GM11168 (cell line): ENCODE data around the gene FUCA1.
"Not testable (repeated sequence)": the region's sequence is repeated elsewhere in the genome, so short reads cannot be mapped to it uniquely, and the experiment has no call there.

Source experiments
- in situ Hi-C: fragments of 300-500 bp; cut with MboI; formaldehyde crosslinking; loops from one replicate; pipeline ENCODE4 v1.12.0; 2022; ENCODE audit warnings: low sequenced_read_pairs; ENCODE audit not compliant: unreplicated experiment

FUCA1 gene

DNA sequence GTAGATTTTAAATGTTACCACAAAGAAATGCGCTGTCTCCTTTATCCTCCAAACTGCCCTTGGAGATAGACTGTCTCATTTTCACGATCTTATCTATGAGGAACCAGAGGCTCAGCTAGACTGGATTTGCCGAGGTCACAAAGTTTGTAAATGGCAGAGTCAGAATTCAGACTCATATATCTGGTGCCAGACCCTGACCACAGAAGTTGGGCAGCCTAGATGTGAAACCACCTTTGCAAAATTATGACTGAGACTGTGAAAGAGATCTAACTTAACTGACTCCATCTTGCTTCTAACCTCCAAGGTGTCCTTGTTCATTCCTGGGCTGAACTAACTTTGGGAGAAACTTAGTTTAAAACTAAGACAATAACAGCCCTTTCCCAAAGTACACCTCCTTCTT, 31.0 kb upstream of the FUCA1 start:
- in situ Hi-C loops = no loop called here

DNA sequence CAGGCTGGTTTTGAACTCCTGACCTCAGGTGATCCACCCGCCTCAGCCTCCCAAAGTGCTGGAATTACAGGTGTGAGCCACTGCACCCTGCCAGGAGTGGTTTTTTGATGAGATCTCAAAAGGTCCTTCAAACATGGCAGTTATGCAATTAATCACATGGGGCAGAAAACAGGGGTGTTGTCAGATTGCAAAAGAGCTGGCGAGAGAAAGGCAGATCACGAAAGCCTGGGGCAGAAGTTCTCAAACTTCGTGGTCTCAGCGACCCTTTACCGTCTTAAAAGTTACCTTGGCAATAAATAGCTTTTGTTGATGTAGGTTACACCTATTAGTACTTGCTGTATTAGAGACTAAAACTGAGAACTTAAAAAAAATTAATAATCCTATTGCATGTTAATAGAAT, 29.0 kb upstream of the FUCA1 start:
- in situ Hi-C loops = no loop called here

DNA sequence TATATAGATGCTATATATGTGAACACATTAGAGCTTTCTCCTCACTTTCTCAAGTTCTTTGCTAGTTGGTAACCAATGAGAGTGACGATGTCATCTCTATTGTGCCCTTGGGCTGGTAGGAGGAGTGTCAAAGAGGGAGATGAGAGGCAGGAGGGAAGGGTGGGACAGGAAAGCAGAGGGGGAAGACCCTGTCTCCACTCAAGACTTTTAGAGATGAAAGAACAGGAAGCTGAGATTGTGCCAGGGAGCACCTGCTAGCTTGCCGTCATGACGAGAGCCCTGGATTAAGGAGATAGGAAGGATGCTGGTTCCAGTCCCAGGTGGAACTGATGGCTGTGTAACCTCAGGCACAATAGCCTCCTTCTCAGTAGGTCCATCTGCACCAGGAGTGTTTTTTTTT, 28.4 kb upstream of the FUCA1 start:
- in situ Hi-C loops = no loop called here

DNA sequence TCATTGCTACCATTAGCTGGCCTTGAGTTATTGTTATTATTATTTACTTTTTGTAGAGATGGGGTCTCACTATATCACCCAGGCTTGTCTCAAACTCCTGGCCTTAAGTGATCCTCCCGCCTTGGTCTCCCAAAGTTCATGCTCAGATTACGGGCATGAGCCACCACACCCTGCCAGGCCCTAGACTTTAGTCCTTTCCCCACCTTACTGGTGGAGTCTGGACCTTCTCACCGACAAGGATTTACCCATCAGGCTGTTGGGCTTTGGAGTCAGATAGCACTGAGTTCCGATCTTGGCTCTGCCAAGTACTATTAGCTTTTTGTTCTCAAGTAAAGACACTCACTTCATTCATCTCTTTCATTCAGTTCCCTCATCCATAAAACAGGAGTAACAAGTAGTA, 27.9 kb upstream of the FUCA1 start:
- in situ Hi-C loops = no loop called here

GRCh38 chr1:23895082-23895481, 27.0 kb upstream of the FUCA1 start:
- in situ Hi-C loops = no loop called here

DNA sequence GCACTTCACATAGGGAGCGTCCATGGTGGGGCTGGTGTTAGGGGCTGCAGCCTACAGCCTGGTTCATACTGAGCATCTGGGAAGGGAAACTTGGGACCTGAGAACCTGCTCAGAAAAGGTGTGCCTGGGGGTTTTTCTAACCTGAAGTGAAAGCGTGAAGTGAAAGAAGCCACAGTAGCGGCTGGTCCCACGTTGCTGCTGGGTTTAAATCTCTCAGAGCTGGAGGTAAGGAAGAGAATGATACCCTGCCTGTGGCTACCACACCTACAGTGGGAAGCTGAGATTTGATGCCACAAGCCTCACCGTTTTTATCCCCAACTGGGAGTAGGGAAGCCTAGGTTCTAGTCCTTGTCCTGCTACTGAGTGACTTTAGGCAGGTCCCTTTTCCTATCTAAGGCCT, 21.0 kb upstream of the FUCA1 start:
- in situ Hi-C loops = no loop called here

DNA sequence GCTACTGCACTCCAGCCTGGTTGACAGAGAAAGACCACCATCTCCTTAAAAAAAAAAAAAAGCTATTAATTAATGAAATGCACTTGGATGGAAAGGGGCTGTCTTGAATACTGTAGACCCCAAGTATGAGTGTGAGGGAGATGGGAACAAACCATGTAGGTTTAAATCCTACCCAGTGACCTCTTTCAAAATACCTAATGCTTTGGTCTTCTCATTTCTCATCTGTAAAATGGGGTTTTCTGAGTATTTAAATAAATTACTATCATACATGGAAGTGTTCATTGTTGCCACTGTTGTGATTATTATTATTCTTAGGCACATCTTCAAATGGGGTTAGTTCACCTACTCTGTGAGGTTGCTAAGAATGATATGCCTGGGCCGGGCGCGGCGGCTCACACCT, 17.1 kb upstream of the FUCA1 start:
- in situ Hi-C loops = no loop called here

- in situ Hi-C loops = no loop called here
Observed at GRCh38 chr1:23882746-23883145, 14.7 kb upstream of the FUCA1 start.

DNA sequence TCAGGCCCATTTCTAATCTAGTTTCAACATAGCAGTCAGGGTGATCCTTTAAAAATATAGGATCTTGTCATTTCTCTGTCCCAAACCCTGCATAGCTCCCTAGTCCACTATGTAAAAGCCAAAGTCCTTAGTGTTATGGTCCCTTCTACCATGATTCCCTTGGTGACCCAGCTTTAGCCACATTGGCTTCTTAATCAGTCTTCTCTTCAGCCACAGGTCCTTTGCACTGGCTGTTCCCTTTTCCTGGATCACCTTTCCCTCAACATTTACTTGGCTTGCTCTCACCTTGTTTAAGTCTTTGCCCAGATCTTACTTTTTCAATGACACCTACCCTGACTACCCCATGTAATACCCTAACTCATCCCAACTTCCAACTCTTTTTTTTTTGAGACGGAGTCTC, 11.7 kb upstream of the FUCA1 start:
- in situ Hi-C loops = no loop called here

DNA sequence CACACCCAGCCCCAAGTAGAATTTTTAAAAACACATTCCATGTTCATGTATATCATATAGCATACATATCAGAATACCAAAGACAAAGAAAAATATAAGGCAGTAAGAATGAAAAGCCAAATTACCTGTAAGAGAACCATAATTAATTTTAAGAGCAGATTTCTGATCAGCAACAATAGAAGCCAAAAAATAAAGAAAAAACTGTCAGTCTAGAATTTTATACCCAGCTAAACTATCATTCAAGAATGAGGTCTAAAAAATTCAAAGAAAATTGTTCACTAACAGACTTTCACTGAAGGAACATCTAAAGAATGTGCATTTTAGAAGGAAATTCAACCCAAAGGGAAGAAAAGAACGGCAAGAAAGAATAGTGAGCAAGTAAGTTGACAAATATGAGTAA, 10.6 kb upstream of the FUCA1 start:
- in situ Hi-C loops = no loop called here

DNA sequence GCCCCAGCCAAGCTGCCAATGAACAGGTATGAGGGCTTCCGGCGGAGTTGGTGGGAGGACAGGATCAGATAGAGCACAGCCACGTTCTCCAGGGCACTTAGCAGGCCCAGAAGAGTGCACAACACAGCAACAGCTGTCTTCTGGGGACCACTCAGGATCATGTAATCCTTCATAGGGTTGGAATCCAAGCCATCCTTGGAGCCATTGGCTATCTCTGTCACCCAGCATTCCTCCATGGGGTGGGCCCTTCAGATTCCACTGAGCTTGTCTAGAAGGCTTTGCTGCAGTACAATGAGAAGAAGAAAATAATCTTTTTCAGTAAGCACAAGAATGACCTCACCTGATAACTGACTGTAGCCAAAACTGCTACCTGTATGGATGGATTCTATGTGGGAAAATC, 7.3 kb upstream of the FUCA1 start:
- in situ Hi-C loops = no loop called here

GRCh38 chr1:23872421-23872820, 4.3 kb upstream of the FUCA1 start:
- in situ Hi-C loops = no loop called here

DNA sequence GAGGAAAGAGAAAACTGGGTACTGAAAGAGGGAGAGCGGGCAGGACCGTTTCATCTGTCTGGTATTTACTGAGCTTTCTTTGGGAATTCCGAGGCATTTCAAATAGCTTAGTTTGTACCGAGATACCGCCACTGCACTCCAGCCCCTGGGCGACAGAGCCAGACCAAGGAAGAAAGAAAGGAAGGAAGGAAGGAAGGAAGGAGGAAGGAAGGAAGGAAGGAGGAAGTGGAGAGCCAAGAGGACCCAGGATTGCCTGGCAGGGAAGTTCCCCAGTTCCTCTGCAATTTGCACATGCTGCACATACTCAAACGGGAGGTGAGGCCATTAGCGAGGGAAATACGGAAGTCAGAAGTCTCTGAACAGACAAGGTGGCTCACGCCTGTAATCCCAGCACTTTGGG, 961 bp upstream of the FUCA1 start:
- in situ Hi-C loops = no loop called here

DNA sequence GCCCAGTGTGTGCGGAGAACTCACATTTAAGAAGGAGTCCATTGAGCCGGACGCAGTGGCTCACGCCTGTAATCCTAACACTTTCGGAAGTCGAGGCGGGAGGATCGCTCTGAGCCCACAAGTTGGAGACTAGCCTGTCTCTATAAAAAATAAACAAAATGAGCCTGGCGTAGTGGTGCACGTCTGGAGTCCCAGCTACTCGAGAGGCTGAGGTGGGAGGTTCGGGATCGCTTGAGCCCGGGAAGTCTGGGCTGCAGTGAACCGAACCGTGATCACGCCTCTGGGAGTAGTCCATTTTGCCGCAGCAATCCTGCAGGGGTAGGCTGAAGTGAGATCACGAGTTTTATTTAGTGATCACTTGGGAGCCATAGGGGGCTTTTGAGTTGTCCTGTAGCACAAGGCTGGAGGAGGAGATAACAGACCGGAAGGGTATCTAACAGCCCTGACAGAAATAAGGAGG, 497 bp upstream of the FUCA1 start:
- in situ Hi-C loops = no loop called here

DNA sequence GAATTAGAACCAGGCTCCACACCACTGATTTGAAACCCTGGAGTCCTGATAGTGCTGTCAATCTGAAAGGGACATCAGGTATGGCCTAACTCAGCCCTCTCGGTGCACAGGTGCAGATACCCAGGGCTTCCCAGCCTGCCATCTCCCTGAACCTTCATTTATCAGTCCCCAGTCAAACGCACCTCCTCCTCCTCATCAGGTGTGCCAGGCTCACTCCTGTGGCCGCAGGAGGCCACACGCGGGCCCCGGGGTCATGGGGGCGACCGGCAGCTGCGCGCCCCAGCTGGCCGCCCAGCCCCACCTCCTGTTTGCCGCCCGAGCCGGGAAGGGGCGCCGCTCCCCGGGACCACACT, 572 bp downstream of the FUCA1 start:
- in situ Hi-C loops = no loop called here

DNA sequence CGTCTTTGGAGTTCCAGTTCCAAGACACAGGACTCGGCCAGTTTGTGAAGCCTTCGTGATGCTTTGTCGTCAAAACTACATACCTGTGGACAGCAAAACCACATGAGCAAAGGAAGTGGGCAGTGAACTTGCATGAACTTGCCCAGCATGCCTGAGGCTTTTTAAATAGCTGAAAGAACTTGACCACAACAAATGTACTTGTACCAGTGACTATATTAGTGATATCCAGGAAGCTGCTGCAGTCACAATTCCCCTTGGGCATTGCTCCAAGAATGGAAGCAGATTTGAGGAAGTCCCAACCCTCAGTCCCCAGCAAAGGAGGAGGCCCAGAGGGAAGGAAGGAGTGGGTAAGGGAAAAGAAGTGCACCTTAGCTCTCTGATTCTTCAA, 2.6 kb downstream of the FUCA1 start:
- in situ Hi-C loops = no loop called here

DNA sequence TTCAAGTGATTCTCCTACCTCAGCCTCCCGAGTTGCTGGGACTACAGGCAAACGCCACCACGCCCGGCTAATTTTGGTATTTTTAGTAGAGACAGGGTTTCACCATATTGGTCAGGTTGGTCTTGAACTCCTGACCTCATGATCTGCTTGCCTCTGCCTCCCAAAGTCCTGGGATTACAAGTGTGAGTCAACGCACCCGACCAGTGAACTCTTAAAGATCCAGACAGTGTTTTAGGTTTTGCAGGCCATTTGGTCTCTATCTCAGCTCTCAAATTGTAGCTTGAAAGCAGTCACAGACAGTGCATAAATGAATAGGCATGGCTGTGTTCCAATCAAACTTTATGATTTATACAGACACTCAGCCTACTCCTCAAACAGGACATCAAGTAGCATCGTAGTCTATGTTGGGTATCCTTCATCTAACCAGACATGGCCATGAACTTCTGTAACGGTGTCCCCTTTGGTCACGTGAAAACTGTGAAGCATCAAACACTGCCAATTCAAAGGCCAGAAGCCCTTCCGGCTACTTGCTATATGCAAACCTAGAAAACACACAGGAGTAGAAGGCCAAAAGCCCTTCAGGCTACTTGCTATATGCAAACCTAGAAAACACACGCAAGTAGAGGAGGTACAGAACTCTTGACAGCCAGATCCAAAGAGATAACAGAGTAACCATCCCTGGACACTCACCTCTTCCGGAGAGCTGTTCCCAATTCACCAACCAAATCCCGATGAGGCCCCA, 3.1 kb downstream of the FUCA1 start:
- in situ Hi-C loops = no loop called here

DNA sequence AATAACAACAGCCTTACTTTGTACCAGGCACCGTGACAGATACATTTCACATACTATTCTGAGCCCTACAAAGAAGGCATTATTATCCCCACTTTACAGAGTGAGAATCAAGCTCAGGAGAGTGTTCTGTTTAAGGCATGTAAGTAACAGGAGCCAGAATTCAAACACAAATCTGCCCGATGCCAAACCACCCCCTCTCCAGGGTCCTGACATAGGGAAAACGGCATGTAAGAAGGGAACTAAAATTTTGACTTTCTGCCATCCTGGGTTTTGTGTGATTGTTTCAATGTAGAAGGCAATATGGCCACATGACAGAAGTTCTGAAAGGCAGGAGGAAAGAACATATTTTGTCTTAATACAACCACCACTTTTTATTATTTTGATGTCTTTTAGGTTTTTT, 5.5 kb downstream of the FUCA1 start:
- in situ Hi-C loops = no loop called here

DNA sequence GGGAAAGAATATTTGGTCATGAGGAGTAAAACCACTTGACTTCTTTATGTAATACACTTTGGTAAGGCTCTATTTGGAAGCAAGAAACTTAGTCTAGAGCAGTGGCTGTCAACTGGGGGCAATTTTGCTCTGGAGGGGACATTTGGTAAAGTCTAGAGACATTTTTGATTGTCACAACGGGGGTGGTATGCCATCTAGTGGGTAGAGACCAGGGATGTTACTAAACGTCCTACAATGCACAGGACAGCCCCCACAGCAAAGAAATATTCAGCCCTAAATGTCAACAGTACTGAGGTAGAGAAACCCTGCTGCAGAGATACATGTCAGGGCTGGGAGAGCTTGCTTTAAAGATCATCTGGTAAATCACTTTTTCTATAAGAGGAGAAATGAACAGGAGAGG, 13.5 kb downstream of the FUCA1 start:
- in situ Hi-C loops = no loop called here

DNA sequence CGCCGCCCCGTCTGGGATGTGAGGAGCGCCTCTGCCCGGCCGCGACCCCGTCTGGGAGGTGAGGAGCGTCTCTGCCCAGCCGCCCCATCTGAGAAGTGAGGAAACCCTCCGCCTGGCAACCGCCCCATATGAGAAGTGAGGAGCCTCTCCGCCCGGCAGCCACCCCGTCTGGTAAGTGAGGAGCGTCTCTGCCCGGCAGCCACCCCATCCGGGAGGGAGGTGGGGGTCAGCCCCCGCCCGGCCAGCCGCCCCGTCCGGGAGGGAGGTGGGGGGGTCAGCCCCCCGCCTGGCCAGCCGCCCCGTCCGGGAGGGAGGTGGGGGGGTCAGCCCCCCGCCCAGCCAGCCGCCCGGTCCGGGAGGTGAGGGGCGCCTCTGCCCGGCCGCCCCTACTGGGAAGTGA, 15.0 kb downstream of the FUCA1 start:
- in situ Hi-C loops = not testable (repeated sequence)

DNA sequence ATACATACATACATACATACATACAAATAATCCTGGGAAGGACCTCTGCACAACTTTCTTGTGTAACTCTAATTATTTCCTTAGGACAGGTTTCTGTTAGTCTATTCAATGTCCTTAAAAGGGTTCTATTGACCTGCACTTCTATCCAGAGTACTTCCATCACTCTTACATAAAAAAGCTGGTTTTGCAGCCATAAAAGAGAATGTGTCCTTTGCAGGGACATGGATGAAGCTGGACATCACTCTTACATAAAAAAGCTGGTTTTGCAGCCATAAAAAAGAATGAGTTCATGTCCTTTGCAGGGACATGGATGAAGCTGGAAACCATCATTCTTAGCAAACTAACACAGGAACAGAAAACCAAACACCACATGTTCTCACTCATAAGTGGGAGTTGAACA, 16.7 kb downstream of the FUCA1 start:
- in situ Hi-C loops = not testable (repeated sequence)

GRCh38 chr1:23848673-23849616, 19.1 kb downstream of the FUCA1 start:
- in situ Hi-C loops = no loop called here
